ENCODE results near the gene UNC5A. TPM values are rescaled to one million over a fixed set of nuclear protein-coding genes. Genes with fewer than 3 reads are reported as not detected.

Gene UNC5A
- total RNA-seq, 4 donors from 2014 or later, result 0.34 to 0.67 (median 0.67) TPM; not detected in 1

GRCh38 chr5:176908675-176909368 is 98.5 kb downstream of the UNC5A start:
- no peak for DNase-seq
- intact Hi-C loops (cut with DNase I), result no loop called here
- WGBS, 2 donors, result 94 to 96% methylated on average over 5 of the region's 5 CpGs
- Histone ChIP-seq H3K4me1 (no peaks in the 10 kb centered on the region), H3K4me3 (replicated peaks in 1 of 3) (no peak overlapping the region), H3K27ac (no peak overlapping the region), H3K27me3 (no peaks in the 10 kb centered on the region), H3K36me3 (peaks cover 45 to 49% of the 10 kb centered on the region in 2 donors), H3K9me3 (no peaks in the 10 kb centered on the region)
- no peak for TF ChIP-seq POLR2A (IDR thresholded peaks at IDR 0.05)
- TF ChIP-seq, protein P1, sequence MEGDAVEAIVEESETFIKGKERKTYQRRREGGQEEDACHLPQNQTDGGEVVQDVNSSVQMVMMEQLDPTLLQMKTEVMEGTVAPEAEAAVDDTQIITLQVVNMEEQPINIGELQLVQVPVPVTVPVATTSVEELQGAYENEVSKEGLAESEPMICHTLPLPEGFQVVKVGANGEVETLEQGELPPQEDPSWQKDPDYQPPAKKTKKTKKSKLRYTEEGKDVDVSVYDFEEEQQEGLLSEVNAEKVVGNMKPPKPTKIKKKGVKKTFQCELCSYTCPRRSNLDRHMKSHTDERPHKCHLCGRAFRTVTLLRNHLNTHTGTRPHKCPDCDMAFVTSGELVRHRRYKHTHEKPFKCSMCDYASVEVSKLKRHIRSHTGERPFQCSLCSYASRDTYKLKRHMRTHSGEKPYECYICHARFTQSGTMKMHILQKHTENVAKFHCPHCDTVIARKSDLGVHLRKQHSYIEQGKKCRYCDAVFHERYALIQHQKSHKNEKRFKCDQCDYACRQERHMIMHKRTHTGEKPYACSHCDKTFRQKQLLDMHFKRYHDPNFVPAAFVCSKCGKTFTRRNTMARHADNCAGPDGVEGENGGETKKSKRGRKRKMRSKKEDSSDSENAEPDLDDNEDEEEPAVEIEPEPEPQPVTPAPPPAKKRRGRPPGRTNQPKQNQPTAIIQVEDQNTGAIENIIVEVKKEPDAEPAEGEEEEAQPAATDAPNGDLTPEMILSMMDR (IDR thresholded peaks at IDR 0.05), result no peak

GRCh38 chr5:176912115-176912514 is 101.8 kb downstream of the UNC5A start:
- TF ChIP-seq, protein P1 (IDR thresholded peaks at IDR 0.05), result no peak
- TF ChIP-seq POLR2A (IDR thresholded peaks at IDR 0.05), result no peak
- Histone ChIP-seq H3K36me3 (peaks cover 12 to 17% of the 10 kb centered on the region in 2 donors), H3K4me3 (replicated peaks in 1 of 3) (no peak overlapping the region), H3K27ac (no peak overlapping the region), H3K27me3 (no peaks in the 10 kb centered on the region), H3K9me3 (no peaks in the 10 kb centered on the region), H3K4me1 (no peaks in the 10 kb centered on the region)
- 86 to 96% methylated on average over 2 of the region's 2 CpGs for WGBS, 2 donors
- intact Hi-C loops (cut with DNase I), result no loop called here
- DNase-seq, result no peak

DNA sequence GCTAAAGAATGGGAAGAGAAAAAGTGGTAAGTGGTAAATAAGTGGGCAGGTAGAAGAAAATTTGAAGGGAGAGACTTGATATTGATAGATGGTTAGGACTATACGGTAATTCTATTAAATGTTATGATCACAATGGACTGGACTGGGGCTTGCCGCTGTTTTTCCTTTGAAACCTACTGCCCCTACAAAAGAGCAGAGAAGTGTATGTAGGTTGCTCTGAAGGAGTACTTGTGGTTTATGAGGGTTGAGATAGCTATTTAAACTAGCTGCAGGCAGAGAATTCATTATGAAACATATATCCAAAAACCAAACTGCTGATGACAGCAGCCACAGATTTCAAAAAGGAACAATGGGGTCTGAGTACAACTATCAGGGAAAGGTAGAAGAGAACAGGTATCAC is 105.5 kb downstream of the UNC5A start:
- no peak overlapping the region for H3K4me3 ChIP-seq (replicated peaks in 1 of 3)
- no peaks in the 10 kb centered on the region for H3K4me1 ChIP-seq
- WGBS, 2 donors, result 64 to 67% methylated on average over 2 of the region's 2 CpGs
- intact Hi-C loops (cut with DNase I), result no loop called here
- TF ChIP-seq, protein P1 (IDR thresholded peaks at IDR 0.05), result no peak
- TF ChIP-seq POLR2A (IDR thresholded peaks at IDR 0.05), result no peak
- no peak for DNase-seq
- H3K9me3 ChIP-seq, result no peaks in the 10 kb centered on the region
- no peaks in the 10 kb centered on the region for H3K27me3 ChIP-seq
- H3K36me3 ChIP-seq, result no peaks in the 10 kb centered on the region
- no peak overlapping the region for H3K27ac ChIP-seq

GRCh38 chr5:176916337-176916736 is 106.0 kb downstream of the UNC5A start:
- no peaks in the 10 kb centered on the region for H3K36me3 ChIP-seq
- no peaks in the 10 kb centered on the region for H3K27me3 ChIP-seq
- no peaks in the 10 kb centered on the region for H3K9me3 ChIP-seq
- no peaks in the 10 kb centered on the region for H3K4me1 ChIP-seq
- no peak for TF ChIP-seq POLR2A (IDR thresholded peaks at IDR 0.05)
- TF ChIP-seq, protein P1 (IDR thresholded peaks at IDR 0.05), result no peak
- no peak for DNase-seq
- no peak overlapping the region for H3K27ac ChIP-seq
- intact Hi-C loops (cut with DNase I), result no loop called here
- no peak overlapping the region for H3K4me3 ChIP-seq (replicated peaks in 1 of 3)

GRCh38 chr5:176918613-176919012 is 108.3 kb downstream of the UNC5A start:
- Histone ChIP-seq H3K27ac (no peak overlapping the region), H3K27me3 (no peaks in the 10 kb centered on the region), H3K36me3 (no peaks in the 10 kb centered on the region), H3K4me1 (no peaks in the 10 kb centered on the region), H3K4me3 (replicated peaks in 1 of 3) (no peak overlapping the region), H3K9me3 (no peaks in the 10 kb centered on the region)
- no peak for DNase-seq
- no peak for TF ChIP-seq POLR2A (IDR thresholded peaks at IDR 0.05)
- TF ChIP-seq, protein P1 (IDR thresholded peaks at IDR 0.05), result no peak
- 96 to 97% methylated on average over 6 of the region's 6 CpGs for WGBS, 2 donors
- intact Hi-C loops (cut with DNase I), result no loop called here
